DOHH2 (cell line): ENCODE measurements around the gene BAG2.

Experiments
- EZH2phosphoT487 ChIP-seq: fragments of 200-600 bp; sonication (generic); IDR thresholded peaks from 2 replicates; pipeline ENCODE4 v1.6.1; 2017; ENCODE audit warnings: borderline replicate concordance, mild to moderate bottlenecking, antibody characterized with exemption, low read length, moderate library complexity, mixed read lengths
- TF ChIP-seq, protein P1 (sequence below): fragments of 200-600 bp; sonication (generic); IDR thresholded peaks from one replicate; pipeline ENCODE4 v1.5.1; 2014; ENCODE audit warnings: antibody characterized with exemption, mild to moderate bottlenecking, low read depth, low read length; ENCODE audit not compliant: poor library complexity, severe bottlenecking

DNA sequence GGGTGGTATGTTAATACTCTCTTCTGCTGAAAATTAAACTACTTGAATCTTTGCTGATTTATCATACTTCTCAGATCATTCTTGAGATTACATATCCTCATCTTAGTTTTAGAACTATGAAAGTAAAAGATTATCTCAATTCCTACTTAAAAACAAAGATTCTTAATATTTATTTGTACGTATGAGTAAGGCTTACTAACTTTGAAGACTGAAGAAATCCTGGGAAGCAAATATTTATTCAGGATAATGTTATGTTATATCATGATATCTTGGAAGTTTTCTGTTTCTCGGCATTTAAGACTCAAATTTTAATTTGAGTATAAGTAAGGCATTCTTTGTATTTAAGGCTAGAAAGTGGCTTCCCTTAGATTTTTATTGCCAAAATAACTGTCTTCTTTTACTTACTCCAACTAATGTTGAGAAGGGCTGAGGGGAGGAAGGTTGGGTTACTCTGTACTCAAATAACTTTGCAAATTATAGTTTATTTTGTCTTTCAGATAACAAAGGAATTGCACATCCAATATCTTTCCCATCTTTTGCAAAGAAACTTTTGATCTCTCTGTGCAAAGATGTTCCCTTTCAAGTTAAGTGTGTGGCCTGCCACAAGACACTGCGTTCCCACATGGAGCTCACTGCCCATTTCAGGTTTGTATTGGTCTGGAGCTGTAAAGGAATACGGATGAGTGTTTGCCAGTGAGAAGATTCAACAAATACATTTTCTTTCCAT, 30.5 kb upstream of the BAG2 start:
- TF ChIP-seq, protein P1, sequence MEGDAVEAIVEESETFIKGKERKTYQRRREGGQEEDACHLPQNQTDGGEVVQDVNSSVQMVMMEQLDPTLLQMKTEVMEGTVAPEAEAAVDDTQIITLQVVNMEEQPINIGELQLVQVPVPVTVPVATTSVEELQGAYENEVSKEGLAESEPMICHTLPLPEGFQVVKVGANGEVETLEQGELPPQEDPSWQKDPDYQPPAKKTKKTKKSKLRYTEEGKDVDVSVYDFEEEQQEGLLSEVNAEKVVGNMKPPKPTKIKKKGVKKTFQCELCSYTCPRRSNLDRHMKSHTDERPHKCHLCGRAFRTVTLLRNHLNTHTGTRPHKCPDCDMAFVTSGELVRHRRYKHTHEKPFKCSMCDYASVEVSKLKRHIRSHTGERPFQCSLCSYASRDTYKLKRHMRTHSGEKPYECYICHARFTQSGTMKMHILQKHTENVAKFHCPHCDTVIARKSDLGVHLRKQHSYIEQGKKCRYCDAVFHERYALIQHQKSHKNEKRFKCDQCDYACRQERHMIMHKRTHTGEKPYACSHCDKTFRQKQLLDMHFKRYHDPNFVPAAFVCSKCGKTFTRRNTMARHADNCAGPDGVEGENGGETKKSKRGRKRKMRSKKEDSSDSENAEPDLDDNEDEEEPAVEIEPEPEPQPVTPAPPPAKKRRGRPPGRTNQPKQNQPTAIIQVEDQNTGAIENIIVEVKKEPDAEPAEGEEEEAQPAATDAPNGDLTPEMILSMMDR: no peak
- no peak for TF ChIP-seq EZH2phosphoT487
